Fibroblast of mammary gland (primary cell): ENCODE data around the gene GPR78.
A peak's percentile ranks its signal among the peaks of the same experiment; 100 is the strongest.

Experiments used
- DNase-seq: peaks from one replicate; pipeline ENCODE4 v3.0.0-alpha.2; 2010; ENCODE audit warnings: low read depth
- H3K4me3 ChIP-seq: 2 replicates; pipeline ENCODE4 v1.5.1; 2011; ENCODE audit warnings: low read depth, mild to moderate bottlenecking, low read length, moderate library complexity; ENCODE audit not compliant: control insufficient read depth
- TF ChIP-seq, protein P1 (sequence below): conservative IDR thresholded peaks from 2 replicates; pipeline ENCODE4 v1.5.1; 2011; ENCODE audit warnings: low read depth, low read length, inconsistent platforms; ENCODE audit not compliant: control insufficient read depth, insufficient read depth

The GPR78 gene

DNA sequence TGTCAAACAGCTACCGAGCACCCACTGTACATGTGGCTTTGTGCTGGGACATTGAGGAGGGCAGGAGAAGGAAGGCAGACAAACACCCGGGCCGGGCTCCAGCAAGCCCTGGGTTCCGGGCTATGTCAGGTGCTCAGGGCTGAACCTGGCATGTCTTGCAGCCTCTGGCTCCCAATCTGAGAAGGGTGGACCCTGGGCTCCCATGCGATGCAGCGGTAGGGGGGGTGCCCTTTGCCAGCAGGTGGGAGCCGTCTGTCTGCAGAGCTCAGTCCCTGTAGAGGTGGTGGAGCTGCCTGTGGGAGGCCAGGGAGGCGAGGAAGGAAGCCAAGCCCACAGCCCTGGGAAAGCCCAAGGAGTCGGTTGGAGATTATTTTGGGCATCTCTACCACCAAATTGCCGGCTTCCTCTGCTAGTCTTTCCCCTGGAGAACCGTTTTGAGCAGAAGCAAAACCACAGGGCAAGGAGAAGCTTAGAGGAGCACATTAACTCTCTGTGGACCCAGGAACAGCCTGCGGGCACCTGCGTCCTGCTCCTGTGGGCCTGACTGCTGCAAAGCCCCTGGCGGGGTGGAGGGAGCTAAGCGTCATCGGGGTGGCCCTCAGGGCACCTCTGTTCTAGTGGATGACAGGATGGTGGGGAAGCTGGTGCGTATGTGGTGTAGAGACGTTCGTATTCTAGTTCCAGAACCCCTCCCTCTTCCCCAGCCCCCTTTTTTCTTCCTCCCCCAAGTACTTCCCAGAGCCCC is 22.7 kb downstream of the GPR78 start:
- DNase-seq = no peak
- TF ChIP-seq, protein P1, sequence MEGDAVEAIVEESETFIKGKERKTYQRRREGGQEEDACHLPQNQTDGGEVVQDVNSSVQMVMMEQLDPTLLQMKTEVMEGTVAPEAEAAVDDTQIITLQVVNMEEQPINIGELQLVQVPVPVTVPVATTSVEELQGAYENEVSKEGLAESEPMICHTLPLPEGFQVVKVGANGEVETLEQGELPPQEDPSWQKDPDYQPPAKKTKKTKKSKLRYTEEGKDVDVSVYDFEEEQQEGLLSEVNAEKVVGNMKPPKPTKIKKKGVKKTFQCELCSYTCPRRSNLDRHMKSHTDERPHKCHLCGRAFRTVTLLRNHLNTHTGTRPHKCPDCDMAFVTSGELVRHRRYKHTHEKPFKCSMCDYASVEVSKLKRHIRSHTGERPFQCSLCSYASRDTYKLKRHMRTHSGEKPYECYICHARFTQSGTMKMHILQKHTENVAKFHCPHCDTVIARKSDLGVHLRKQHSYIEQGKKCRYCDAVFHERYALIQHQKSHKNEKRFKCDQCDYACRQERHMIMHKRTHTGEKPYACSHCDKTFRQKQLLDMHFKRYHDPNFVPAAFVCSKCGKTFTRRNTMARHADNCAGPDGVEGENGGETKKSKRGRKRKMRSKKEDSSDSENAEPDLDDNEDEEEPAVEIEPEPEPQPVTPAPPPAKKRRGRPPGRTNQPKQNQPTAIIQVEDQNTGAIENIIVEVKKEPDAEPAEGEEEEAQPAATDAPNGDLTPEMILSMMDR = no peak
- H3K4me3 ChIP-seq = no peak overlapping the region

DNA sequence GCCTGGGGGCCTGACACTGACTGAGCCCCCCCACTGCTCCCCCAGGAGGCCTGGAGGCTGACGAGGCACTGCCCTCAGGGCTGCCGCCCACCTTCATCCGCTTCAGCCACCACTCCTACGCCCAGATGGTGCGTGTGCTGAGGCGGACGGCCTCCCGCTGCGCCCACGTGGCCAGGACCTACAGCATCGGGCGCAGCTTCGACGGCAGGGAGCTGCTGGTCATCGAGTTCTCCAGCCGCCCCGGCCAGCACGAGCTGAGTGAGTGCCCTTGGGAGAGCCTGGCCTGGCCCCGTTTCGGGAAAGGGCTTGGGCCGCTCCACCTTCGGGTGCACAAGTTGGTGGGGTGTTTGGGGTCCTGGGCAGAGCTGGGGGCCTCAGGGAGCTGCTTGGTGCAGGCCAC is 23.7 kb downstream of the GPR78 start:
- no peak for DNase-seq
- TF ChIP-seq, protein P1 = no peak
- H3K4me3 ChIP-seq = no peak overlapping the region

DNA sequence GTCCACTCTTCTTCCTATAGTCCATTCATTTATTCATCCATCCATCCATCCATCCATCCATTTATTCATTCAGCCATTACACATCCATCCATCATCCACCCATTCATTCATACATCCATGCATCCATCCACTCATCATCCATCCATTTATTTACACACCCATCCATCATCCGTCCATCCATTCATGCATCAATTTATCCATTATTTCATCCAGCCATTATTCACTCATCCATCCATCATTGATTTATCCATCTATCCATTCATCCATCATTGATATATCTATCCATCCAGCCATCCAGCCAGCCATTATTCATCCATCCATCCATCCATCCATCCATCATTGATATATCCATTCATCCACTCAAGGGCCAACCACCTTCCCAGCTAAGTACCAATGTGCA is 25.1 kb downstream of the GPR78 start:
- TF ChIP-seq, protein P1 = no peak
- DNase-seq = no peak
- no peak overlapping the region for H3K4me3 ChIP-seq

DNA sequence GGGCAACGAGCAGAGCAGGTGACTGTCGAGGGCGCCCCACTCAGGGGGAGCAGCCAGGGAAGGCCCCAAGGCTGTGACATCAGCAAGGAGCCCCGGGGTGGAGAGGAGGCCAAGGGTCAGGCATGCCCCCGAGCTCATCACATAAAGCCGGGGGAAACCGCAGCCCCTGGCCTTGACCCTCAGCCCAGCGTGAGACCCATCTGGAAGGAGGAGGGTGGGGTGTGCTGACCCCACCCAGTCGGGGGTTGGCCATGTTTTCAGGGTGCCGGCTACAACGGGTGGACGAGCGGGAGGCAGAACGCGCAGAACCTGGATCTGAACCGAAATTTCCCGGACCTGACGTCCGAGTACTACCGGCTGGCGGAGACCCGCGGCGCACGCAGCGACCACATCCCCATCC is 26.3 kb downstream of the GPR78 start:
- H3K4me3 ChIP-seq = no peak overlapping the region
- TF ChIP-seq, protein P1 = no peak
- no peak for DNase-seq

DNA sequence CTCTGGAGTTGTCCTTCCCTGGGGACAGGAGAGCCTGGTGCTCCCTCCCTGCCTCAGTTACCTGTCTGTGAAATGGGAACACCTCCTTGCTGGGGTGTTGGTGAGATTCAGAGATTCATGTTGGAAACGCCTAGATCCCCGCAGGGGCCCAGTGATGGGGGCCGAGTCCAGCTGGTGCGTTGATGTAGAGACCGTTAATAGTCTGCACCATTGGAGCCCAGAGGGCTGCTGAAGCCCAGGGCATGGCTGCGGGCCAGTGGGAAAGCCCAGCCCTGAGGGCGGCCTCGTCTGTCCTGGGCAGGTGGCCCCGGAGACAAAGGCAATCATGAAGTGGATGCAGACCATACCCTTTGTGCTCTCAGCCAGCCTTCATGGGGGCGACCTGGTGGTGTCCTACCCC is 26.8 kb downstream of the GPR78 start:
- no peak overlapping the region for H3K4me3 ChIP-seq
- TF ChIP-seq, protein P1 = no peak
- DNase-seq = no peak

DNA sequence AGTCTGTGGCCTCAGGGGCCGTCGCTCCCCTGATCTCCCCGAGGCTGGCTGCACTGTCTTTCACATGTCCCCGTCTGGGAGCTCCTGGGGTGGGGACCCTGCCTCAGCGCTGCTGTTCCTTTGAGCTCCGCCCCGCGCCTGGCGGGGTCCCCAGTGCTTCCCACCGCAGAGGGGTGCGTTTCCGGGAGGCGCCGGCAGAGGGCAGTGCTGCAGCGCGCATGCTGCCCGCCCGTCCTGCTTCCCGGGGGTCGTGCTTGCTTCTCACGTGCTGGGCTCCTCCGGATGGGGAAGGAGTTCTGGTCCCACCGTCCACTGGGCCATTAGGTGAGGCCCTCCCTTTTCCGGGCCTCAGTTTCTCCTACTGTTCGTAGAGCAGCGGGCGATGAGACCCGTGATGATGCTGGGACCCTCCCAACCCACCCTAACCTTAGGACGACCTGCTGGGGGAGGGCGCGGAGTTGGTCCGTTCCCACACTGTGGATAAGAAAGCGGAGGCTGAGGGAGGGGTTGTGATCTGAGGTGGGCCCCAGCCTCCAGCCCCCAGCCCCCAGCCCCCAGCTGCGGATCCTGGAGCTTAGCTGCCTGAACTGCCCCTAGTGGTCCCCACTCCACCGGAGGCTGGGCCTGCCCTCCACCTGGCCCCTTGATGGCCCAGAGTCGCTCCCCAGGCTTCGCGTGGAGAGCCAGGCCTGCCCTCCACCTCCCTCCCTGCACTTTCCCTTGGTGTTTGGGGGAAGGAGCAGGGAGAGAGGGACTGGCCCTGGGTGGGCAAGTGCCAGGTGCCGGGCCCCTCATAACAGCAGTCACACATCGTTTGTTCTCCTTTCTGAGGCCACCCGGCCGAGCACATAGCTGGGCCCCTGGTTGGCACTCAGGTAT is 27.6 kb downstream of the GPR78 start:
- TF ChIP-seq, protein P1 = peak; percentile 62
- no peak overlapping the region for H3K4me3 ChIP-seq
- DNase-seq = no peak
